Stimulated activated CD4-positive, alpha-beta T cell treated with anti-CD3 and anti-CD28 coated beads, Interleukin-1b, Interleukin-23, amount 100 ng/mL, for 1 hour (primary cell): ENCODE data around the gene ARIH2.
"Not testable (repeated sequence)": the region's sequence is repeated elsewhere in the genome, so short reads cannot be mapped to it uniquely, and the experiment has no call there.

Experiments
- DNase-seq, 2 donors: peaks; one replicate each; pipeline ENCODE4 v3.0.0-alpha.2; 2020; ENCODE audit warnings: low read depth in 2 of 2

The ARIH2 gene

GRCh38 chr3:48918388-48919214 is at the start of gene ARIH2:
Gene ARIH2 (plus strand): TSS chr3:48918842. CDS start chr3:48927559, 8,717 bp downstream.
- DNase-seq, result peak; percentile 58 to 62

- DNase-seq, result no peak
Measured at GRCh38 chr3:48877671-48878070, 41.0 kb upstream of the ARIH2 start.

GRCh38 chr3:48879307-48879993 is 39.2 kb upstream of the ARIH2 start:
- DNase-seq, result no peak

GRCh38 chr3:48879994-48880377 is 38.7 kb upstream of the ARIH2 start:
- DNase-seq, result no peak

- DNase-seq, result no peak
Measured at GRCh38 chr3:48881006-48881405, 37.6 kb upstream of the ARIH2 start.

- DNase-seq, result no peak
Measured at GRCh38 chr3:48881652-48882114, 37.0 kb upstream of the ARIH2 start.

- DNase-seq, result no peak
Measured at GRCh38 chr3:48885753-48886152, 32.9 kb upstream of the ARIH2 start.

GRCh38 chr3:48891606-48892005 is 27.0 kb upstream of the ARIH2 start:
- no peak for DNase-seq

- DNase-seq, result no peak
Measured at GRCh38 chr3:48894516-48894915, 24.1 kb upstream of the ARIH2 start.

GRCh38 chr3:48896936-48897335 is 21.7 kb upstream of the ARIH2 start:
- DNase-seq, result no peak

- no peak for DNase-seq
Measured at GRCh38 chr3:48897460-48898376, 20.9 kb upstream of the ARIH2 start.

GRCh38 chr3:48898383-48899234 is 20.0 kb upstream of the ARIH2 start, which contains the start of gene SLC25A20:
Gene SLC25A20 (minus strand): TSS chr3:48898882. CDS start chr3:48898794, 88 bp downstream.
- DNase-seq, result peak; percentile 74 to 80

- DNase-seq, result no peak
Measured at GRCh38 chr3:48899273-48899672, 19.4 kb upstream of the ARIH2 start.

GRCh38 chr3:48907026-48907425 is 11.6 kb upstream of the ARIH2 start:
- DNase-seq, result not testable (repeated sequence)

- no peak for DNase-seq
Measured at GRCh38 chr3:48915296-48915695, 3.3 kb upstream of the ARIH2 start.

- no peak for DNase-seq
Measured at GRCh38 chr3:48919215-48920138, 835 bp downstream of the ARIH2 start.

GRCh38 chr3:48926425-48927392 is 8.1 kb downstream of the ARIH2 start:
- DNase-seq, result no peak

GRCh38 chr3:48927928-48928327 is 9.3 kb downstream of the ARIH2 start:
- no peak for DNase-seq

- no peak for DNase-seq
Measured at GRCh38 chr3:48928679-48929078, 10.0 kb downstream of the ARIH2 start.
